OCI-LY7 (cell line): ENCODE measurements around the gene TAGLN2.

Experiments
- EZH2phosphoT487 ChIP-seq: fragments of 200-600 bp; sonication (generic); IDR thresholded peaks from 2 replicates; pipeline ENCODE4 v1.6.1; 2018; ENCODE audit warnings: low read depth, borderline replicate concordance, mild to moderate bottlenecking, mixed run types, antibody characterized with exemption, low read length, moderate library complexity, mixed read lengths
- TF ChIP-seq, protein P1 (sequence below): fragments of 200-600 bp; sonication (generic); conservative IDR thresholded peaks from 2 replicates; pipeline ENCODE4 v1.5.1; 2014; ENCODE audit warnings: mild to moderate bottlenecking, antibody characterized with exemption, low read length, moderate library complexity, mixed read lengths

- TF ChIP-seq, protein P1, sequence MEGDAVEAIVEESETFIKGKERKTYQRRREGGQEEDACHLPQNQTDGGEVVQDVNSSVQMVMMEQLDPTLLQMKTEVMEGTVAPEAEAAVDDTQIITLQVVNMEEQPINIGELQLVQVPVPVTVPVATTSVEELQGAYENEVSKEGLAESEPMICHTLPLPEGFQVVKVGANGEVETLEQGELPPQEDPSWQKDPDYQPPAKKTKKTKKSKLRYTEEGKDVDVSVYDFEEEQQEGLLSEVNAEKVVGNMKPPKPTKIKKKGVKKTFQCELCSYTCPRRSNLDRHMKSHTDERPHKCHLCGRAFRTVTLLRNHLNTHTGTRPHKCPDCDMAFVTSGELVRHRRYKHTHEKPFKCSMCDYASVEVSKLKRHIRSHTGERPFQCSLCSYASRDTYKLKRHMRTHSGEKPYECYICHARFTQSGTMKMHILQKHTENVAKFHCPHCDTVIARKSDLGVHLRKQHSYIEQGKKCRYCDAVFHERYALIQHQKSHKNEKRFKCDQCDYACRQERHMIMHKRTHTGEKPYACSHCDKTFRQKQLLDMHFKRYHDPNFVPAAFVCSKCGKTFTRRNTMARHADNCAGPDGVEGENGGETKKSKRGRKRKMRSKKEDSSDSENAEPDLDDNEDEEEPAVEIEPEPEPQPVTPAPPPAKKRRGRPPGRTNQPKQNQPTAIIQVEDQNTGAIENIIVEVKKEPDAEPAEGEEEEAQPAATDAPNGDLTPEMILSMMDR: no peak
- no peak for TF ChIP-seq EZH2phosphoT487
These were observed 9.6 kb downstream of the TAGLN2 start for GRCh38 chr1:159915571-159916241.
